Lower leg skin (tissue), 3 donors: ENCODE results near the gene E2F2.

Experiments
- CTCF ChIP-seq, 3 donors: fragments of 450-650 bp; IDR thresholded peaks; one replicate each; pipeline ENCODE4 v1.5.1; 2016; ENCODE audit warnings: antibody characterized with exemption in 3 of 3, mild to moderate bottlenecking in 3 of 3, moderate library complexity in 2 of 3
- POLR2A ChIP-seq, 2 donors: fragments of 450-650 bp; IDR thresholded peaks; one replicate each; pipeline ENCODE4 v1.6.1; 2016 to 2017; ENCODE audit warnings: antibody characterized with exemption in 2 of 2, mild to moderate bottlenecking in 1 of 2, moderate library complexity in 1 of 2

GRCh38 chr1:23483321-23484252 is 47.4 kb downstream of the E2F2 start, which contains the start of gene ASAP3:
- TF ChIP-seq CTCF (IDR thresholded peaks at IDR 0.05) (no peak), POLR2A (IDR thresholded peaks at IDR 0.05) (no peak)
